OCI-LY7 (cell line): ENCODE measurements around the gene METAP1D. TPM values are rescaled to one million over a fixed set of nuclear protein-coding genes. Genes with fewer than 3 reads are reported as not detected.

Experiments
- BruUV-seq: library from RNA; stranded (reverse); fragments of 400-500 nt; replicated peaks from 2 replicates; lab custom pipeline; 2021; lab: Mats Ljungman, UMichigan
- CTCF ChIA-PET: fragments of 300-600 bp; sonication (Branson Sonifier 250); formaldehyde crosslinking; loops from one replicate; lab custom pipeline; 2022; ENCODE audit warnings: antibody characterized with exemption; ENCODE audit not compliant: unreplicated experiment; lab: Charles Lee
- POLR2A ChIA-PET: fragments of 300-600 bp; sonication (Branson Sonifier 250); formaldehyde crosslinking; loops from one replicate; lab custom pipeline; 2022; ENCODE audit warnings: antibody characterized with exemption; lab: Charles Lee
- DNase-seq: peaks from one replicate; pipeline ENCODE4 v3.0.0-alpha.2; 2015; ENCODE audit warnings: low spot score
- H2AFZ ChIP-seq: fragments of 200-600 bp; sonication (generic), shearing (Covaris generic); 2 replicates; pipeline ENCODE4 v1.6.1; 2014; ENCODE audit warnings: mild to moderate bottlenecking, antibody characterized with exemption, low read length, moderate library complexity
- H3K27ac ChIP-seq: fragments of 200-600 bp; sonication (generic); 2 replicates; pipeline ENCODE4 v1.5.1; 2014; ENCODE audit warnings: mixed run types, low read depth, mild to moderate bottlenecking, moderate library complexity, low read length, inconsistent platforms; ENCODE audit not compliant: poor library complexity, severe bottlenecking
- H3K36me3 ChIP-seq: fragments of 200-600 bp; sonication (generic); 2 replicates; pipeline ENCODE4 v1.6.1; 2014; ENCODE audit warnings: mild to moderate bottlenecking, antibody characterized with exemption, low read length, moderate library complexity, mixed read lengths; ENCODE audit not compliant: insufficient read depth
- H3K4me1 ChIP-seq: fragments of 200-600 bp; sonication (generic); 2 replicates; pipeline ENCODE4 v1.5.1; 2014; ENCODE audit warnings: mild to moderate bottlenecking, low read length; ENCODE audit not compliant: insufficient read depth, poor library complexity, severe bottlenecking
- H3K4me2 ChIP-seq: fragments of 200-600 bp; sonication (generic); 2 replicates; pipeline ENCODE4 v1.6.1; 2014; ENCODE audit warnings: mild to moderate bottlenecking, low read length
- H3K4me3 ChIP-seq: fragments of 200-600 bp; sonication (generic); 2 replicates; pipeline ENCODE4 v1.5.1; 2014; ENCODE audit warnings: mild to moderate bottlenecking, low read depth, low read length; ENCODE audit not compliant: poor library complexity, severe bottlenecking
- H3K79me2 ChIP-seq: fragments of 200-600 bp; sonication (generic); 2 replicates; pipeline ENCODE4 v1.6.1; 2016; ENCODE audit warnings: low read depth, mild to moderate bottlenecking, low read length, moderate library complexity, mixed read lengths; ENCODE audit not compliant: insufficient read depth
- H3K9me2 ChIP-seq: fragments of 200-600 bp; sonication (generic); 2 replicates; pipeline ENCODE4 v1.6.1; 2016; ENCODE audit warnings: mild to moderate bottlenecking, low read length, mixed read lengths; ENCODE audit not compliant: insufficient read depth
- H3K9me3 ChIP-seq: fragments of 200-600 bp; sonication (generic); 2 replicates; pipeline ENCODE4 v1.6.1; 2014; ENCODE audit warnings: mild to moderate bottlenecking, mixed run types, low read length, mixed read lengths
- H4K20me1 ChIP-seq: fragments of 200-600 bp; sonication (generic); 2 replicates; pipeline ENCODE4 v1.6.1; 2014; ENCODE audit warnings: mild to moderate bottlenecking, antibody characterized with exemption, low read length, moderate library complexity, mixed read lengths; ENCODE audit not compliant: insufficient read depth
- CTCF ChIP-seq: fragments of 200-600 bp; sonication (generic); conservative IDR thresholded peaks from 2 replicates; pipeline ENCODE4 v1.5.1; 2014; ENCODE audit warnings: mild to moderate bottlenecking, antibody characterized with exemption, low read length, moderate library complexity, mixed read lengths
- EZH2phosphoT487 ChIP-seq: fragments of 200-600 bp; sonication (generic); IDR thresholded peaks from 2 replicates; pipeline ENCODE4 v1.6.1; 2018; ENCODE audit warnings: low read depth, borderline replicate concordance, mild to moderate bottlenecking, mixed run types, antibody characterized with exemption, low read length, moderate library complexity, mixed read lengths
- intact Hi-C: fragments of 100-400 bp; cut with micrococcal nuclease; formaldehyde crosslinking; loops from one replicate; pipeline ENCODE4 v1.10.0; 2022; ENCODE audit not compliant: unreplicated experiment
- total RNA-seq, 2 experiments: library from RNA; depleted of rRNA in 1 of 2; stranded (reverse); fragments of >200 nt in 1 of 2; shearing (Covaris generic) in 1 of 2; gene quantifications; 2 replicates each; pipeline ENCODE4 v1.2.3, GENCODE V29; 2014 to 2022

Gene METAP1D
- total RNA-seq, 2 experiments from 2014 or later, result 11.0 to 11.8 TPM

DNA sequence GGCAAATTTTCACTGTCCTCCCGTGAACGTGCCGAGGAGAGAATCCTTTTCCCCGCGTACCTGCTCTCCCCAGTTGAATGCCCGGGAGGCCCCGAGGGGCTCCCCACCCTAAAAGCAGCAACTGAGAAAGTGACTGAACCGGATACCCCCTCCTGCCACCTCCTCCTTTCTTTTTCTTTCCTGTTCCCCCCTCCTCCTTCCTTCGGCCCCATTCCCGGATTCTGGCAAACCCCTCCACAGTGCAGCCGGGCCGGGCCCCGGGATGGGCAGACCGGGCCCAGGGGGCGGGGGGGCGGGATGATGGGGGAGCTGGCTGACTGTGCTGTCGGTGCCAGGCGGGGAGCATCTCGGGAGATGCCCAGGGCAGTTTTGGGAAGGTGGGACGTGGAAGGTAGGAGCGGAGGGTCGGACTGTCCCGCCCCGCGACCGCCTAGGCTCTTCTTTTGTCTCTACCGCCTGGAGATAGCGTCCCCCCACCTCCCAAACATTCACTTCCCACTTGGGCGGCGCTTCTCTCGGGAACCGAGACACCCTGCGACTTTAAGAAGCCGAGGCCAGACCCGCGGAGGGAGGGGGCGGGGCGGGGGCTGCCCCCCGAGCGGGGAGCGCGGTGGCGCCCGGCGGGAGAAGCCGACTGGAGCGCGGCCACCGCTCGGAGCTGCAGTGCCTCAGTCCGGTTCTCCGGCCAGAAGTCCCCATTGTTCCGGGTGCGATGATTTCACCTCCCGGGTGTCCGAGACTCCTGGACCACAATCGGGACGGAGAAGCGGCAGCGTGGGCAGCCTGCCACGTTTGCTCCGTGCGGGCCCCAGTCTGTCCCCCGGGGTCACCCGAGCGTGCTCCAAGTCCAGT, 94.8 kb downstream of the METAP1D start:
- peak overlapping the region; percentile 34; the same call in 1 of the 2 replicates for H2AFZ ChIP-seq
- peaks cover 5% of the 10 kb centered on the region for H3K4me1 ChIP-seq
- H3K9me2 ChIP-seq, result no peaks in the 10 kb centered on the region
- no peaks in the 10 kb centered on the region for H3K79me2 ChIP-seq
- intact Hi-C loops, result no loop called here
- peak overlapping the region; percentile 62 for H3K4me3 ChIP-seq
- no peak for TF ChIP-seq CTCF
- no peak for TF ChIP-seq EZH2phosphoT487
- CTCF ChIA-PET, result no interaction called here
- H3K27ac ChIP-seq, result no peak overlapping the region
- POLR2A ChIA-PET, result interaction anchor here (1.0 kb wide), 1 partner anchor 440 kb away, joined by 3 read pairs; no protein-coding TSS in a partner anchor
- no peaks in the 10 kb centered on the region for H4K20me1 ChIP-seq
- no peaks in the 10 kb centered on the region for H3K36me3 ChIP-seq
- no peaks in the 10 kb centered on the region for H3K9me3 ChIP-seq
- no TSS peak for BruUV-seq
- H3K4me2 ChIP-seq, result peak overlapping the region; percentile 66
- no peak for DNase-seq

GRCh38 chr2:172095146-172095904, 95.6 kb downstream of the METAP1D start:
- CTCF ChIA-PET, result no interaction called here

More at GRCh38 chr2:172095146-172095904, 95.6 kb downstream of the METAP1D start:
- no peaks in the 10 kb centered on the region for H3K36me3 ChIP-seq
- TF ChIP-seq CTCF (0 out of 2 replicates have a peak, but pooled peaks have one; percentile 5), EZH2phosphoT487 (no peak)
- BruUV-seq, result no TSS peak
- peak overlapping the region; percentile 66 for H3K4me2 ChIP-seq
- no peaks in the 10 kb centered on the region for H4K20me1 ChIP-seq
- H3K4me1 ChIP-seq, result peaks cover 5% of the 10 kb centered on the region
- H2AFZ ChIP-seq, result peak overlapping the region; percentile 34; the same call in 1 of the 2 replicates
- no peaks in the 10 kb centered on the region for H3K9me3 ChIP-seq
- no peak overlapping the region for H3K27ac ChIP-seq
- peak; percentile 27 for DNase-seq
- POLR2A ChIA-PET, result interaction anchor here (1.0 kb wide), 1 partner anchor 441 kb away, joined by 3 read pairs; no protein-coding TSS in a partner anchor
- intact Hi-C loops, result no loop called here
- no peaks in the 10 kb centered on the region for H3K79me2 ChIP-seq
- H3K4me3 ChIP-seq, result peak overlapping the region; percentile 62
- no peaks in the 10 kb centered on the region for H3K9me2 ChIP-seq
